CD4-positive, alpha-beta T cell (primary cell): ENCODE measurements around the gene COL9A1. TPM values are rescaled to one million over a fixed set of nuclear protein-coding genes. Genes with fewer than 3 reads are reported as not detected.

Experiments used
- ATAC-seq: fragments of 200-7000 bp; cut with Tn5 transposase; one replicate; pipeline ENCODE4 v1.10.0; 2022; ENCODE audit warnings: mild to moderate bottlenecking; ENCODE audit not compliant: poor library complexity
- CTCF ChIA-PET: fragments of 350-600 bp; sonication (Branson Sonifier 250); formaldehyde crosslinking; loops from one replicate; lab custom pipeline; 2021; ENCODE audit warnings: antibody characterized with exemption, inconsistent platforms; lab: Charles Lee
- POLR2A ChIA-PET: fragments of 350-600 bp; sonication (Branson Sonifier 250); formaldehyde crosslinking; loops from one replicate; lab custom pipeline; 2021; ENCODE audit warnings: antibody characterized with exemption, inconsistent platforms; lab: Charles Lee
- DNase-seq, 14 experiments: peaks; one replicate each; pipeline ENCODE4 v3.0.0-alpha.2; 2013 to 2020; ENCODE audit warnings: mixed read lengths in 2 of 14
- H3K27ac ChIP-seq, 2 donors: one replicate each; pipeline versions ENCODE4 v1.5.1 to v1.7.0; 2013; ENCODE audit warnings: low read length in 2 of 2, low read depth in 1 of 2, mild to moderate bottlenecking in 1 of 2
- H3K27me3 ChIP-seq, 2 experiments: 1 replicate in 1 of 2; 2 replicates in 1 of 2; pipeline versions ENCODE4 v1.6.1 to v1.7.0; 2013; ENCODE audit warnings: low read length in 2 of 2, control low read depth in 1 of 2, mild to moderate bottlenecking in 1 of 2, moderate library complexity in 1 of 2; ENCODE audit not compliant: insufficient read depth in 2 of 2, control insufficient read depth in 1 of 2
- H3K36me3 ChIP-seq: one replicate; pipeline ENCODE4 v1.6.1; 2013; ENCODE audit warnings: low read length, control low read depth; ENCODE audit not compliant: insufficient read depth
- H3K4me1 ChIP-seq: one replicate; pipeline ENCODE4 v1.6.1; 2013; ENCODE audit warnings: low read length, control low read depth; ENCODE audit not compliant: insufficient read depth
- H3K4me3 ChIP-seq: one replicate; pipeline ENCODE4 v1.5.1; 2013; ENCODE audit warnings: mild to moderate bottlenecking, low read length, moderate library complexity
- H3K9me3 ChIP-seq, 2 experiments: 1 replicate in 1 of 2; 2 replicates in 1 of 2; pipeline versions ENCODE4 v1.6.1 to v1.7.0; 2013; ENCODE audit warnings: low read length in 2 of 2, mild to moderate bottlenecking in 2 of 2, control low read depth in 1 of 2, moderate library complexity in 1 of 2; ENCODE audit not compliant: control insufficient read depth in 1 of 2, insufficient read depth in 1 of 2
- H3K27ac Mint-ChIP-seq: one replicate; pipeline ENCODE4 v1.8.0; 2020; ENCODE audit warnings: mixed read lengths
- H3K27me3 Mint-ChIP-seq: one replicate; pipeline ENCODE4 v1.8.0; 2021; ENCODE audit warnings: mixed read lengths
- H3K36me3 Mint-ChIP-seq: one replicate; pipeline ENCODE4 v1.8.0; 2021; ENCODE audit warnings: low read depth, mixed read lengths
- H3K4me1 Mint-ChIP-seq: one replicate; pipeline ENCODE4 v1.8.0; 2021; ENCODE audit warnings: low read depth, mixed read lengths
- H3K4me3 Mint-ChIP-seq: one replicate; pipeline ENCODE4 v1.8.0; 2020; ENCODE audit warnings: mild to moderate bottlenecking, mixed read lengths
- H3K9me3 Mint-ChIP-seq: one replicate; pipeline ENCODE4 v1.8.0; 2020; ENCODE audit warnings: mixed read lengths
- intact Hi-C, 2 experiments: fragments of 100-400 bp; cut with DNase I in 1 of 2; cut with micrococcal nuclease in 1 of 2; formaldehyde crosslinking; loops; one replicate each; pipeline versions ENCODE4 v1.15.1 to v1.9.0; 2023 to 2025; cut with DNase I, micrococcal nuclease
- total RNA-seq, 174 experiments: library from RNA in 2 of 174; stranded (reverse) in 2 of 174; gene quantifications; one replicate each; pipeline ENCODE4 v1.2.3 and lab custom pipeline; 2021 to 2026
- TF ChIP-seq, protein P1 (sequence below): fragments of 200-600 bp; IDR thresholded peaks from one replicate; pipeline ENCODE4 v1.8.0; 2022; ENCODE audit warnings: antibody characterized with exemption, mild to moderate bottlenecking

The COL9A1 gene
- total RNA-seq, 2 experiments from 2014 or later, result not detected

DNA sequence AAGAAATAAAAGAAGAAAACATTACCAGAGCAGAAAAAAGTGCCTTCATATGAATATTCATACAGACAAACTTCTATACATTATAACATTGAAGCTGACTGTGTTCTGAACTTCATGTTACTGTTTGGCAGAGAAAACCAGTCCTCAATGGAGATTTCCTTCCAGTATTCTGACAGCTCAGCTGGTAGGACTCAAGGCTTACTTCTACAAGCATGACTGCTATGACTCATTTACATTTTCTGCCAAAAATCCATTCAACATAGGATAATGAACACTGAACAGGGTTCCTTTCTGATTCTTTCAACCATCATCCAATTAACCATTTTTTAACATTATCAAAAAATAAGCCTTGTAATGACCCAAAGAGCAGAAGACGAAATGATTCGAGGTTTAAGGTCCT is 25.4 kb downstream of the COL9A1 start:
- Histone ChIP-seq H3K4me1 (no peaks in the 10 kb centered on the region), H3K36me3 (no peaks in the 10 kb centered on the region), H3K4me3 (no peak overlapping the region), H3K27me3 (peaks cover 21 to 25% of the 10 kb centered on the region in 2 experiments), H3K9me3 (peaks cover 0 to 13% of the 10 kb centered on the region in 2 experiments), H3K27ac (no peak overlapping the region)
- TF ChIP-seq, protein P1, sequence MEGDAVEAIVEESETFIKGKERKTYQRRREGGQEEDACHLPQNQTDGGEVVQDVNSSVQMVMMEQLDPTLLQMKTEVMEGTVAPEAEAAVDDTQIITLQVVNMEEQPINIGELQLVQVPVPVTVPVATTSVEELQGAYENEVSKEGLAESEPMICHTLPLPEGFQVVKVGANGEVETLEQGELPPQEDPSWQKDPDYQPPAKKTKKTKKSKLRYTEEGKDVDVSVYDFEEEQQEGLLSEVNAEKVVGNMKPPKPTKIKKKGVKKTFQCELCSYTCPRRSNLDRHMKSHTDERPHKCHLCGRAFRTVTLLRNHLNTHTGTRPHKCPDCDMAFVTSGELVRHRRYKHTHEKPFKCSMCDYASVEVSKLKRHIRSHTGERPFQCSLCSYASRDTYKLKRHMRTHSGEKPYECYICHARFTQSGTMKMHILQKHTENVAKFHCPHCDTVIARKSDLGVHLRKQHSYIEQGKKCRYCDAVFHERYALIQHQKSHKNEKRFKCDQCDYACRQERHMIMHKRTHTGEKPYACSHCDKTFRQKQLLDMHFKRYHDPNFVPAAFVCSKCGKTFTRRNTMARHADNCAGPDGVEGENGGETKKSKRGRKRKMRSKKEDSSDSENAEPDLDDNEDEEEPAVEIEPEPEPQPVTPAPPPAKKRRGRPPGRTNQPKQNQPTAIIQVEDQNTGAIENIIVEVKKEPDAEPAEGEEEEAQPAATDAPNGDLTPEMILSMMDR, result no peak
- Mint-ChIP-seq H3K36me3 (no peaks in the 10 kb centered on the region), H3K4me1 (no peaks in the 10 kb centered on the region), H3K27ac (no peak overlapping the region), H3K9me3 (no peaks in the 10 kb centered on the region), H3K4me3 (no peak overlapping the region), H3K27me3 (peaks cover 49% of the 10 kb centered on the region)
- intact Hi-C loops, result no loop called here
- ChIA-PET CTCF (no interaction called here), POLR2A (no interaction called here)
- DNase-seq (no peak), ATAC-seq (no peak)

DNA sequence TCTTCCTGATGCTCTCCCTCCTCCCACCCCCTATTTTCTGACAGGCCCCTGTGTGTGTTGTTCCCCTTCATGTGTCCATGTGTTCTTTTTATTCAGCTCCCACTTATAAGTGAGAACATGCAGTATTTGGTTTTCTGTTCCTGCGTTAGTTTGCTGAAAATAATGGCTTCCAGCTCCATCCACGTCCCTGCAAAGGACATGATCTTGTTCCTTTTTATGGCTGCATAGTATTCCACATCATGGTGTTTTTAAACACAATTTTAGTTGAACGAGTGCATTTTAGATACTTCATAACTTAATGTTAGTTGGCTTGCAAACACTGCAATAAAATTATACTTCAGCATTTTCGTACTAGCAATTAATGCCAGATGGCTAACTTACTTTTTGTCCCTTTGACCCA is 28.5 kb downstream of the COL9A1 start:
- TF ChIP-seq, protein P1, result no peak
- Histone ChIP-seq H3K4me3 (no peak overlapping the region), H3K27ac (no peak overlapping the region), H3K36me3 (no peaks in the 10 kb centered on the region), H3K4me1 (no peaks in the 10 kb centered on the region), H3K9me3 (no peaks in the 10 kb centered on the region), H3K27me3 (no peaks in the 10 kb centered on the region)
- H3K27me3 Mint-ChIP-seq, result peaks cover 28% of the 10 kb centered on the region
- ATAC-seq (no peak), DNase-seq (no peak)
- no peaks in the 10 kb centered on the region for H3K36me3 Mint-ChIP-seq
- H3K27ac Mint-ChIP-seq, result no peak overlapping the region
- no peaks in the 10 kb centered on the region for H3K4me1 Mint-ChIP-seq
- ChIA-PET CTCF (no interaction called here), POLR2A (no interaction called here)
- no peaks in the 10 kb centered on the region for H3K9me3 Mint-ChIP-seq
- no peak overlapping the region for H3K4me3 Mint-ChIP-seq
- intact Hi-C loops, result no loop called here

- H3K4me3 ChIP-seq, result no peak overlapping the region
- H3K27ac ChIP-seq, result no peak overlapping the region
- Mint-ChIP-seq H3K4me1 (no peaks in the 10 kb centered on the region), H3K36me3 (no peaks in the 10 kb centered on the region), H3K9me3 (no peaks in the 10 kb centered on the region), H3K27ac (no peak overlapping the region), H3K27me3 (peaks cover 22% of the 10 kb centered on the region), H3K4me3 (no peak overlapping the region)
- TF ChIP-seq, protein P1, result no peak
- DNase-seq (no peak), ATAC-seq (no peak)
- intact Hi-C loops, result no loop called here
- H3K27me3 ChIP-seq, result peaks cover 0 to 4% of the 10 kb centered on the region in 2 experiments
- CTCF ChIA-PET, result interaction anchor here (1.4 kb wide), 1 partner anchor 51 kb away, joined by 3 read pairs; no protein-coding TSS in a partner anchor
- H3K9me3 ChIP-seq, result no peaks in the 10 kb centered on the region
- POLR2A ChIA-PET, result no interaction called here
- no peaks in the 10 kb centered on the region for H3K4me1 ChIP-seq
- H3K36me3 ChIP-seq, result no peaks in the 10 kb centered on the region
These were observed 30.8 kb downstream of the COL9A1 start for GRCh38 chr6:70272071-70272470.
